ENCODE data around the gene NHS.
"Not testable (repeated sequence)": the region's sequence is repeated elsewhere in the genome, so short reads cannot be mapped to it uniquely, and the experiment has no call there.

Gene NHS

DNA sequence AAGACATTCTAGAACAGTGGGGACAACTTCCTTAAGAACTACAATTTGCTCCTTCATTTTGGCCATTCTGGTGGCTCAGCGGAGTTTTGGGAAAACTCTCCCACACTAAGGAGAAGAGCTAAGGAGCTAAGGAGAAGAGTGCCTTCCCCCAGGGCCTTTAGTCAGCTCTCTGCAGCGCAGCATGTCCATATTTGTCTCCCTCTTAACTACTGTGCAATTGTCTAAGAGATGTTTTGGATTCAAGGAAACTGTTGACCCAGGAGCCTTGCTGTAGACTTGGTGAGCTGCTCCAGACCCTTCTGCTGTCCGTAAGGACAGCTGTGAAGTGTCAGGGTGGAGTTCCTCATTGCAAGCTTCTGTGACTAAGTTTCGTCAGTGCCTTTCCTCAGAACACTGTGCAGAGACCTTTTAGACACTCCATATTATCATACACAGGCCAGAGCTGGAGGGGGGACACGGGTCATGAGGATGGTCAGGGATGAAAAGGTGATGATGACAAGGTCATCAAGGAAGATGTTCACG is 179.0 kb downstream of the NHS start:
- no peak for DNase-seq

GRCh38 chrX:17554914-17555313 is 179.9 kb downstream of the NHS start:
- no peak for DNase-seq

GRCh38 chrX:17555846-17556245 is 180.8 kb downstream of the NHS start:
- DNase-seq, result no peak

GRCh38 chrX:17559728-17560379 is 184.9 kb downstream of the NHS start:
- DNase-seq, result no peak

GRCh38 chrX:17560385-17560784 is 185.4 kb downstream of the NHS start:
- DNase-seq, result no peak

- no peak for DNase-seq
These were observed 188.1 kb downstream of the NHS start for GRCh38 chrX:17563076-17563475.

GRCh38 chrX:17563515-17563914 is 188.5 kb downstream of the NHS start:
- no peak for DNase-seq

- DNase-seq, result no peak
These were observed 189.8 kb downstream of the NHS start for GRCh38 chrX:17564689-17565409.

GRCh38 chrX:17566740-17567139 is 191.7 kb downstream of the NHS start:
- DNase-seq, result no peak

DNA sequence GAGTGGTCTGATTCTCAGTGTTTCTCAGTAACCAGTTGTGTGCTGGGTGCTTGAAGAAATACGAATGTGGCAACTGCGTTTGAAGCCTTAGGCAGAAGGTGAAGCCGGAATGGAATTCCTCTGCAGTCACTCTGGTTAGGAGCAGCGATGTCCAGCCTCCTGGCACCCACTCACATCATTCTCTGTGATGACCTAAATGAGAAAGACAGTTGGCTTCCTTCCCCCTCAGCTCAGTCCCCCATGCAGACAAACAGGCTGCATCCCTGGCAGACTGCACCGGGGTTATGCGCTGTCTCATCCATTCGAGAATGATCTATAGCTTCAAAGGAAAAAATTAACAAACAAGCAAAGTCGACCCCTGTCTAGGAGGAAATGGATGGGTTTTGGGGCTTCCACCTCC is 192.2 kb downstream of the NHS start:
- DNase-seq, result no peak

DNA sequence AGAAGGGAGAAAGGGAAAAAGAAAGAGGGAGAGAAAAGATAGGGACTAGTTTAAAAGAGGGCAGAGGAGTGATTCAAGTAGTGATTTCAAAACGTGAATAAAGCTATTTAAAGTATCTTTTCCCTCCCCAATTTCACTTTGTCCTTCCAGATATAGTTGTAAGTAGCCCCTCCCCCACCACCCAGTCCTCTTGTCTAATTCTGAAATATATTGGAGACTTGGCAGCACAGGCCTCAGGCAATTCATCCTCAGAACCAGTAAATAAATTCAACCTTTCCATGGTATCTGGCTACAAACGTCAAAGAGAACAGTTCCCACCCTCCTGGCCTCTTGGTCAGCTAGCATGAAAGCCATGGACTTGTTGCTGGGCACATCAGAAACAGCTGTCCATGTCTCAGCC is 192.8 kb downstream of the NHS start:
- DNase-seq, result no peak

DNA sequence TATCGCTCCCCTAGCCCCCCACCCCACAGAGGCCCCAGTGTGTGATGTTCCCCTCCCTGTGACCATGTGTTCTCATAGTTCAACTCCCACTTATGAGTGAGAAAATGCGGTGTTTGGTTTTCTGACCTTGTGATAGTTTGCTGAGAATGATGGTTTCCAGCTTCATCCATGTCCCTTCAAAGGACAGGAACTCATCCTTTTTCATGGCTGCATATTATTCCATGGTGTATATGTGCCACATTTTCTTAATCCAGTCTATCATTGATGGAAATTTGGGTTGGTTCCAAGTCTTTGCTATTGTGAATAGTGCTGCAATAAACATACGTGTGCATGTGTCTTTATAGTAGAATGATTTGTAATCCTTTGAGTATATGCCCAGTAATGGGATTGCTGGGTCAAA is 193.8 kb downstream of the NHS start:
- DNase-seq, result not testable (repeated sequence)

DNA sequence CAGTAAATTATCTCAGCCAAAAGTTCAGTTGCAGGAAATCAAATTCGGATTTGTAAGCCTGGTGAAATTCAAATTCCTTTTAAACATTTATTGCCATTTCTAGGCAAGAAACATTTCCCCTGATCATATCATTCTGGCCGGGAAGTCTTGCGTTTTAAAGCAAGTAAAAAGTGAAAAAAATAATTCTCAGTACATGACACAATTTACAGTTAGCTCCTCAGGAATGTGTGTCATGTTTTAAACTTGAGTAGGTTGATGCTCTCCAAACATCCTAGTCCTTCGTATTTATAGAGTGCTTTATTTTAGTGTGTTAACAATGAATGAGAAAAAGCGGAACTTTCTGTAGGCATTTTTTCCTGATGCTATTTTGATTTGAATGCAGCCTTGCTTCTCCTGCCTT is 204.0 kb downstream of the NHS start:
- no peak for DNase-seq

GRCh38 chrX:17580539-17581152 is 205.6 kb downstream of the NHS start:
- no peak for DNase-seq

- DNase-seq, result no peak
These were observed 206.6 kb downstream of the NHS start for GRCh38 chrX:17581641-17582040.

GRCh38 chrX:17584248-17584681 is 209.3 kb downstream of the NHS start:
- no peak for DNase-seq

GRCh38 chrX:17585006-17585405 is 210.0 kb downstream of the NHS start:
- no peak for DNase-seq

DNA sequence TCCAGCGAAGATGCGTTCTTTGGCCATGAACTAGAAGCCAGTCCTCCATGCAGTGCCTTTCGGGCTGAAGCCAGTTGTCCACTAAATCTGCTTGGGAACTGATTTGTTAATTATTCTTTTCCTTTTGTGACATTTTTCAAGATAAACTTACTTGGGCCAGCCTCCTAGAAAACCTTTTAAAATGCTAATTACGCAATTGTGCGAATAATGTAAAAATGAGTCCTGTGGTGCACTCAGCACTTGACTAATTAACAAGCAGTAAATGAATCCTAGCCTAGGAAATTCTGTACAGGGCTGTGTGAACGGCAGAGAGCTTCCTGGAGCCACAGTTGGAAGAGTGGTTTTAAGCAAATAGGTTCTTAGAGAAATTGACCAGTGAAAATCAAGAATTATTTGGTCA is 212.4 kb downstream of the NHS start:
- no peak for DNase-seq

- no peak for DNase-seq
These were observed 213.3 kb downstream of the NHS start for GRCh38 chrX:17588303-17588702.

- DNase-seq, result peak; percentile 19
These were observed 216.1 kb downstream of the NHS start for GRCh38 chrX:17590892-17591740.

DNA sequence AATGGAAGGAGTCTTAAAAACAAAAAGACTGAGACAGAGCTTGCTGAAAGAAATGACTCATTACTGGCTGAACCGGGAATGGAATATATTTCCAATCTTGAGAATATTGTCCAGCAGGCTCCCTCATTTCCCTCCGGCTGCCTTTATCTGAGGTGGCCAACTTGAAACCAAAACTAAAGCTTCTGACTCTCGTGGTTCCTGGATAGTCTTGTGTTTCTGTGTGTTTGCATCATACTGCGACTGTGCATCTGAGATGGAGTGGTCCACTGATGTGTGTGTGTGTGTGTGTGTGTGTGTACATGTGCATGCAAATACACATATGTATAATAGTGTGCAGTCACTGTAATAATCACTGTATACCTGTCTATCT is 216.7 kb downstream of the NHS start:
- no peak for DNase-seq

GRCh38 chrX:17592117-17592516 is 217.1 kb downstream of the NHS start:
- no peak for DNase-seq

GRCh38 chrX:17594693-17595092 is 219.7 kb downstream of the NHS start:
- no peak for DNase-seq

Data from activated naive CD4-positive, alpha-beta T cell treated with anti-CD3 and anti-CD28 coated beads, Interleukin-2, amount 50 U/mL, for 16 hours (primary cell).